Inflammatory macrophage (primary cell): ENCODE results near the gene PPIAL4G.
"Not testable (repeated sequence)": the region's sequence is repeated elsewhere in the genome, so short reads cannot be mapped to it uniquely, and the experiment has no call there.

ENCODE experiments used
- DNase-seq, 2 donors: peaks; one replicate each; pipeline ENCODE4 v3.0.0-alpha.2; 2020 to 2022
- total RNA-seq, 18 experiments: gene quantifications; one replicate each; lab custom pipeline; 2026; ENCODE audit warnings: mixed read lengths in 6 of 18, inconsistent platforms in 2 of 18; lab: John Stamatoyannopoulos, UW

Gene PPIAL4G
- 0 to 0.16 (median 0) reads per million in 18 experiments for total RNA-seq

DNA sequence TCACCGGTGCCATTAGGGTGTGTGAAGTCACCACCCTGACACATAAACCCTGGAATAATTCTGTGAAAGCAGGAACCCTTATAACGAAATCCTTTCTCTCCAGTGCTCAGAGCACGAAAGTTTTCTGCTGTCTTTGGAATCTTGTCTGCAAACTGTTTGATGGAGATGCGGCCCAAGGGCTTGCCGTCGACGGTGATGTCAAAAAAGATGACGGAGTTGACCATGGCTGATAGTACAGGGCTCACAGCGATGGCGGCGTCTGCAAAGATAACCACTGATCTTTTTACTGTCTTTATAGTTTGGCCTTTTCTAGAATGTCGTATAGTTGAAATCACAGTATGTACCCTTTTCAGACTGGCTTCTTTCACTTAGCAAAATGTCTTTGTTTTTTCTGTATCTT, at the start of gene PPIAL4G:
Gene PPIAL4G (minus strand): TSS at position 274 of the 400 bp plus-strand sequence. CDS start 50 bp downstream, at position 224.
- DNase-seq: not testable (repeated sequence)

DNA sequence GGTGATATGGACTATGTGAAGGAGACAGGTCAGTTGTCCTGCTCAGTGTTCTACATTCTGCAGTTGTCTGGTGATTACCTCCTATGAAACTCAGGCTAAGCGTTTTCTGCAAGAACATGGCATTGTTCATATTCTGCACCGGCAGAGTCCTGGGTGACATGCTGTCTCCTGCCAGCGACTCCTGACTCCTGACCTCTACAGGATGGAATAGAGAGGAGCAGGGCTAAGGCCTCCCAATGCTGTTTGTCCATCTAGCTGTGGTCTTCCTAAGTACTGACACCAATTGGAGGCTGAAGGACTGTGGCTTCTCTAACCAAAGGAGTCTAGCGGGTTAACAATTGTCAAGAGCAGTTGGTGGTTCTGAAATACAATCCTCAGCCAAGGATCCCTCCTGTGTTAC, 49.1 kb upstream of the PPIAL4G start:
- DNase-seq: not testable (repeated sequence)

DNA sequence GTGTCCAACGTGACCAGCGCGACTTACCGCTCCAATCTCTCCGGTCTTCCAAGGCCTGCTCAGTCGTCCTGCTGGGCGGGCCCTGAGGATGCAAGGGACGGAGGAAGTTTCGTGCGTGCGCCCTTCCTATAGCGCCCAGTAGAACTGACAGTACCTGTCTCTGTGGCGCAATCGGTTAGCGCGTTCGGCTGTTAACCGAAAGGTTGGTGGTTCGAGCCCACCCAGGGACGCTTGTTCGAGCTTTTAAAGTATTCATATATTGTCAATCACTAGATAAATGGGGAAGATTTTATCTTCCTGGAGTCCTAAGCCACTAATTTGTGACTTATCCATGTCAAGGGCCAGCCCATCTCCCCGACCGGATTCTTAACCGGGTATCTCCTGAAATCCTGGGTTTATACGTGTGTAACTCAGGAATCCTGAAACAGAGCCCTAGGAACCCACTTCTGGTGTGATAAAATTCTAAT, 46.0 kb upstream of the PPIAL4G start:
- DNase-seq: peak; percentile 2

DNA sequence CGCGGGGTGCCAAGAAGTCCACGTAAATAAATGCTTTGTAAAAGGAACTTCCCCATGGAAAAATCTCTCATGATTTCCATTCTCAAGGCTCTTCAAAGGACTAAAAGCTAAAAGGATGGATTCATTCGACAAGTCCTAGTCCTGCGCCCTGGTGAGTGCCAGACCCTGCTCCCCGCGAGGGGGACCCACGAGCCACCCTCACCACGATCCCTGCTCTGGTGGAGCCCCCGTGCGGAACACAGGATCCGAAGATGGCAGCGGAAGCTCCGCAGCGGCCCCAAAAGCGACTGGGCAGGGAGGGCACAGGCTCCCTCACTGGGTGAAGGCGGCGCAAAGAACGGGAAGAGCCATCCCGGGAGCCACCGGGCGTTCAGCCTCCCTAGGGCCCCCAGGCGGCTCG, 45.5 kb upstream of the PPIAL4G start:
- not testable (repeated sequence) for DNase-seq

DNA sequence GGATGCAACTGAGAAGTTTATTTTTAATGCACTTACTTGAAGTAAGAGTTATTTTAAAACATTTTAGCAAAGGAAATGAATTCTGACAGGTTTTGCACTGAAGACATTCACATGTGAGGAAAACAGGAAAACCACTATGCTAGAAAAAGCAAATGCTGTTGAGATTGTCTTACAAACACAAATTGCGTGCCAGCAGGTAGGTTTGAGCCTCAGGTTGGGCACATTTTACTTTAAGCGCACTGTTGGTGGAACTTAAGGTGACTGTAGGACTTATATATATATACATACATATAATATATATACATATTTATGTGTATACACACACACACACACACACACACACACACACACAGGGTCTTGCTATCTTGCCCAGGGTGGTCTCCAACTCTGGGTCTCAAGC, 43.5 kb upstream of the PPIAL4G start:
- DNase-seq: not testable (repeated sequence)

DNA sequence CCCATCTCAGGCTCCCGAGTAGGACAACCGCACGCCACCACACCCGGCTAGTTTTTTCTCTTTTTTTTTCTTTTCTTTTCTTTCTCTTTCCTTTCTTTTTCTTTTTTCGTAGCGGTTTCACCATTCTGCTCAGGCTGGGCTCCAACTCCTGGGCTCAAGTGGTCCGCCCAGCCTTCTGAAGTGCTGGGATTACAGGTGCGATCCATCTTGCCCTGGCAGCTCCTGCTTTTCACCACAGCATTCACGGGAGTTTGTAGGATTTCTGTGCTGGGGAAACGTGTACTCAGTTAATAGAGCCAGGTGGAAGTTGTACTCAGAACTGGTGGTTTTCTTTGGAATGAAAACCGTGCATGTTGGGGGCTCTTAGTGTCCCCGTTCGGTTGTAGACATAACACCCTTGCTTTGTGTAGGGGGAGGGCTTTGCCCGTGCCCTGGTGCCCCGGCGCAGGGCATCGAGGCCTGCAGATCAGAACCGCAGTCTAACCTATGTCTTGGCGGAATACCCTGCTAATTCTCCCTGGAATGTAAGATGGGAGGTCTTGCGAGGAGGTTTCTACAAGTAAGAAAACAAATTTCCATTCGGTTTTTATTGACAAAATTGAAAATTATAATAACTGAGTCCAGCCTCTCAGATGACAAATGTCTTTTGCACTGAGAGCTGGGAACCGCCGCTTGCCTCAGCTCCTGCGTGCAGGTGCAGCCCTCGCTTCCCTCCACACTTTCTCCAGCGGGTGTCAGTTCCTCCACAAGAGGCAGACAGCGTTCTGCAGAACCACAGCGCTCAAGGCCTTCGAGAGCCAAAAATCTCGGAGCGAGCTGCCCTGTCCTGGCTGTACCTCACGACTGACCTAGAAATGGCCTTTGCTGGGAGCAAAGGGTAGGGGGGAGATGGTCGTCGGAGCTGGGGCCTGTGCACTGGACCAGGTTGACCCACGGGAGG, 40.4 kb upstream of the PPIAL4G start:
- DNase-seq: not testable (repeated sequence)

DNA sequence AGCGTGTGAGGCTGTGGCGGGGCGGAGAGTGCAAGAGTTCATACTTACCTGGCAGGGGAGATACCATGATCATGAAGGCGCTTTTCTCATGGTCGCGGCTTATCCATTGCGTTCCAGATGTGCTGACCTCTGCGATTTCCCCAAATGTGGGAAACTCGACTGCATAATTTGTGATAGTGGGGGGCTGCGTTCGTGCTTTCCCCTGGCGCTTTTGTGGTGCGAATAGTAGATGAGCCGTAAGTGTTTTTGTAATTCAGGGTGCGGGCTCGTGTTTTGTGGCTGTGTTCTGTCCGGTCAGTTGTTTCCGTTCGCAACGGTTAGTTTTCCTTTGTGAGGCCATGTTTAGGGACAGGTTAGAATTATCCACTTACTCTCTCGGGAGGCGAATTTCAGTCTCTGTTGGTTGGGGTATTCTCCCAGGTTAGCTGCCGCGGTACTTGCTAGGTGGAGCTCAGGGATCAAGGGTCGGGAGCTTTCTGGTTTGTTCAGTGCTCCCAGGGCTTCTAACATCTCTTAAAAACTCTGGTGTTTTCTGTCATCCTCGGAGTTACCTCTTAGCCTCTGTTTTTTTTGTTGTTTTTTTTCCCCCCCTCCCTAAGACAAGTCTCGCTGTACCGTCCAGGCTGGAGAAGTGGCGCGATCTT, 39.6 kb upstream of the PPIAL4G start:
- peak; percentile 98 to 99 for DNase-seq

DNA sequence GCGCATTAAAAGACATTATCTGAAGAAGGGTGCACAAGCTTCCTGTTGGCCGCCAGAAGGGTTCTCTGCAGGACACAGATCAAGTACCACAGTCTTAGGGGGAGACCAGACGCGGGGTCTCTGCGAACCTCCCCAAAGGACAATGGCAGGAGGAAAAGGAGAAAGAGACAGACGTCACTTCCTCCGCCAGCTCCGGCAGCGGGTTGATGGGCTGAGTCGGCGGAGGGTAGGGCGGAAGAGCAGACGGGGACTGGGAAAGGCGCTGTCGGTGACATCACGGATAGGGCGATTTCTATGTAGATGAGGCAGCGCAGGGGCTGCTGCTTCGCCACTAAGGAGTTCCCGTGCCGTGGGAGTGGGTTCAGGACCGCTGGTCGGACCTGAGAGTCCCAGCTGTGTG, 39.0 kb upstream of the PPIAL4G start:
- DNase-seq: peak; percentile 84 to 91

DNA sequence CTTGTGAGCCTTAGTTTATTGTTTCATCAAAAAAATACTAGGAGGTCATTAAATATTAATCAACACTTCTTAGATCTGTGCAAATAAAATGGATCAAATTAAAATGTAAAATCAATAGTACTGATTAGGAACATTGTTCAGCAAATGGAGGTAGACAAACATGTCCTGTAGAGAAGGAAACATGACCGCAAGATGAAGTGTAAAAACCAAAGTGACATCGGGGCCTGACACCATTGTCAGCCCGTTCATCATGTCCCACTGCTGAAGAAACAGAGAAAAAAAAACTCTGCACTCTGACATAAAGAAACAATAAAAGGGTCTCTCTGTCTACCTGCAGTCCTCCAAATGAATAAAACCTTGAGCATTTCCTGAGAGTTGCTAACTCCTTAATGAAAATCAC, 31.2 kb upstream of the PPIAL4G start:
- not testable (repeated sequence) for DNase-seq

DNA sequence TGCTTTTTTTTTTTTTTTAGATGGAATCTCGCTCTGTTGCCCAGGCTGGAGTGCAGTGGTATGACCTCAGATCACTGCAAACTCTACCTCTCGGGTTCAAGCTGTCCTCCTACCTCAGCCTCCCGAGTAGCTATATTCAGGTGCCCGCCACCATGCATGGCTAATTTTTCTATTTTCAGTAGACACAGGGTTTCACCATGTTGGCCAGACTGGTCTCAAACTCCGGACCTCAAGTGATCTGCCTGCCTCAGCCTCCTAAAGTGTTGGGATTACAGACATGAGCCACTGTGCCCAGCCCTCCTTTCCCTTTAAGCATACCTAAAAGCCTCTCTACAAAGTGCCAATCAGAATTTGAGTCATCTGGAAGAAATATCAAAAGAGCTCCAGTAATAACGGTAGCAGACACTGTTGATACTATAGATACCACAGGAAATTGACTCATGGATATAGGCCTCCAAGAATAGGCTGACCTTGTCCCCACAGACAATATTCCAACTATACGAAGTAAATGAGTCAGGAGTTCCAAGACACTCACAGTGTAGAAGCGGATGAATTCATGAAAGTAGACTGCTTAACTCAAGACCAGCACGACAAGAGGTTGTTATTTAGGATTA, 29.6 kb upstream of the PPIAL4G start:
- DNase-seq: not testable (repeated sequence)

DNA sequence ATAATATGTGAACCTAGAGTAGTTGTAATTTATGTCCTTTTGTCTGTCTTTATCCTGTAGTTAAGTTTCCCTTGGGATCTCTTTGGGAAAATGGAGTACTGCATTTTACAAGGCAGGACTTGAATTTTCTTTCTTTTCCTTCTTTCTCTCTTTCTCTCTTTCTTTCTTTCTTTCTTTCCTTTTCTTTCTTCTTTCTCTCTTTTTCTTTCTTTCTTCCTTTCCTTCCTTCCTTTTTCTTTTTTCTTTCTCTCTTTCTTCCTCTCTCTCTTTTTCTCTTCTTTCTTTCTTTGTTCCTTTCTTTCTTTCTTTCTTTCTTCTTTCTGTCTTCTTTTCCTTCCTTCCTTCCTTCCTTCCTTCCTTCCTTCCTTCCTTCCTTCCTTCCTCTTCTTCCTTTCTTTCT, 10.8 kb upstream of the PPIAL4G start:
- not testable (repeated sequence) for DNase-seq

DNA sequence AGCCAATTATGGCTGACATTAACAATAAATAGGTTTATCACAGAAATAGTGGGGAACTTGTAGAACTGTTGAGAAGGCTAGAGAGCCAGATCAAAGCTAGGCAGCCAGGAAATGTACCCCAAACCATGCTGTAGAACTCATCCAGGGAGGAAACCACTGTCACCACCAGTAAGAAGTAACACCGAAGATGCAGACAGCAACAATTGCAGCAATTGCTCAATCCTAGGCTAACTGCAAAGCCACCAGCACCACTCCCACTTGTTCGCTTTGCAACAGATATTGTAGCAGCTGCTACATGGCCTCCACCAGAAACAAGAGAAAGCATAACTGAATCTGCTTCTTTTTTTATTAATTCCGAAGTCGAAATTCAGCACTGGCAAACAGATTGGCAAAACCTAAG, 2.0 kb downstream of the PPIAL4G start:
- not testable (repeated sequence) for DNase-seq

DNA sequence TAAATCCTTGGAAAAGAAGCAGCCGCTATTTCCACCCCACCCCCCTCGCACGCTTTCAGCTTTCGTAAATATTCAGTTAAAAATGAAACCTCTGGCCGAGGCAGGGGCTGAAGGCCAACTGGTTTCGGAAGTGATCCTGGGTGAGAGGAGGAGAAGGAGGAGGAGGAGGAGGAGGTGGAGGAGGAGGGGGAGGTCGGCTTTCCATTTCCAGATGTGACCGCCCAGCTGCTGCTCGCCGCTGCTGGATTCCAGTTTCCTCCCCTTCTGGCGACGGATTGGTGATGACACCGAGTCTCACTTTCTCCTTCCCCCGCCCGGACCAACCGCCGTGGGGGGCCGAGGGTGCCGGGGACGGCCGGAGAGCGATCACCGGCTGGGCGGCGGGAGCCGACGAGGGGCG, 23.4 kb downstream of the PPIAL4G start:
- not testable (repeated sequence) for DNase-seq

DNA sequence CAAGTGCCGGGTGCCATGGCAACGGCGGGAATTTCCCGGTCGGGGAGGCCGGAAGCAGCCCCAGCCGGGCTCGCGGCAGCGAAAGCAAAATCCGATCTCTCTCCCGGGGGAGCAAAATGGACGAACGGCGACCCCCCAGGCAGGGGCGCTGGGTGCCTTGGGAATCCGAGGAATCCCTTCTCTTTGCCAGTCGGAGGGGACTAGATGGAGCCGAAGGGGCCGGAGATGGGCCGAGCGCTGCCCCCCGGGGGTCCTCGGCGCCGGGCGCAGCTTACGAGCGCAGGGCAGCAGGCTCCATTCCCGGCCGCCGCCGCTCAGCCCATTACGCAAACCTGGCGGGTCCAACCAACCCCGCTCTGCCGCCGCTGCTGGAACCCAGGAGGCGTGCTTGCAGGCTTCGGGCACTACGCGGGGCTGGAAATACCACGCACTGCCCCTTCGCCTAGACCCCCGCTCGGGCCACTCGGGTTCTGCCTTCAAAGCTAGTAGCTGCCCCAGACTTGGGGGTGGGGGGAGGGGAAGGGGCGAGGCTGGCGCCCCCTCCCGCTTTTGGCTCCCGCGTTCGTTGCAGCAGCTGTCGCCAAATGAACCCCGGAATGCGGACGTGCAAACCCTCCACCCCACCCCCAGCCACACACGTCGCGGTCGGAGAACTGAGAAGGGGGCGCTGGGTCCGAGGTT, 24.1 kb downstream of the PPIAL4G start:
- DNase-seq: not testable (repeated sequence)

DNA sequence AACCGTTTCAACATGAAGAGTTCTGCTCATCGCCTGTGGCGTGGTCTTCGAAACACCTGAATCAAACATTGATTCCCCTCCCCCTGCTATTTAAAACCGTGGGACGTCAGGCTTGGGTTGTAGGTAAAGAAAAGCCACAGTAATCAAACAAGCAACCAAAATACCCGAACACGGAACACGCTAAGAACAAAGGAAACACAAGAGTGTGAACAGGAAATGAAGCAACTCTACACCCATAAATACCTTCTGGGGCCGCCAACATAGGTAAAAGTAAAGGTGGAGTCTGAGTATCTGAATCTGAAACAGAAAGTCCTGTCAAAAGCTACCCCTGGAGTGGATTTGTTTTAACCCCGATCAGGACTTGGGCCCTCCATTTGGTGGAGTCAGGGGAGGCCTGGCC, 24.7 kb downstream of the PPIAL4G start:
- not testable (repeated sequence) for DNase-seq

DNA sequence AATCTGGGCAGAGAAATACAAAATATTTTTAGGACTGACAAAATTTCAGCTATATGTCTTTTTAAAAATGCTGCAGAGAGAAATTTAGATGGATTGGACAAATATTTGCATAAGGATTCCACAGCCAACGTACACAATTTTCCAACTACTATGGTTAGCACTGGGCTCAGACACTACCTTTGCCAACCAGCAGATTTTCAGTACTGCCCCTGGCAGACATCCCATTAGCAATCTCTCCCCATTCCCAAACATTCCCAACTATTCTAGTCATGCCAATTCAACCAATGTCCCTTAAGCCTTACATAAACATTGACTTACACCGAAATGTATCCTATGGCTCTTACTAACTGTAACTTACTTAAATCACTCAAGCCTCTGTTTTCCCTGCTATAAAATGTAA, 30.3 kb downstream of the PPIAL4G start:
- DNase-seq: not testable (repeated sequence)

DNA sequence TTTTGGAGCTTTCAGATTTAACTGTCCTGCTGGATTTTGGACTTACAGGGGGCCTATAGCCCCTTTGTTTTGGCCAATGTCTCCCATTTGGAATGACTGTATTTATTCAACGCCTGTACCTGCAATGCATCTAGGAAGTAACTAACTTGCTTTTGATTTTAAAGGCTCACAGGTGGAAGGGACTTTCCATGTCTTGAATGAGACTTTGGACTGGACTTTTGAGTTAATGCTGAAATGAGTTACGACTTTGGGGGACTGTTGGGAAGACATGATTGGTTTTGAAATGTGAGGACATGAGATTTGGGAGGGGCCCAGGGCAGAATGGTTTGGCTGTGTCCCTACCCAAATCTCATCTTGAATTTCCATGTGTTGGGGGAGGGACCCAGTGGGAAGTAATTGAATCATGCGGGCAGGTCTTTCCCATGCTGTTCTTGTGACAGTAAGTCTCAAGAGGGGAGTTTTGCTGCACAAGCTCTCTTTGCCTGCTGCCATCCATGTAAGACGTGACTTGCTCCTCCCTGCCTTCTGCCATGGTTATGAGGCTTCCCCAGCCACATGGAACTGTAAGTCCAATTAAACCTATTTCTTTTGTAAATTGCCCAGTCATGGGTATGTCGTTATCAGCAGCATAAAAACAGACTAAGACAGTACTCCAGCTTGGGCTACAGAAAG, 43.3 kb downstream of the PPIAL4G start:
- DNase-seq: not testable (repeated sequence)

DNA sequence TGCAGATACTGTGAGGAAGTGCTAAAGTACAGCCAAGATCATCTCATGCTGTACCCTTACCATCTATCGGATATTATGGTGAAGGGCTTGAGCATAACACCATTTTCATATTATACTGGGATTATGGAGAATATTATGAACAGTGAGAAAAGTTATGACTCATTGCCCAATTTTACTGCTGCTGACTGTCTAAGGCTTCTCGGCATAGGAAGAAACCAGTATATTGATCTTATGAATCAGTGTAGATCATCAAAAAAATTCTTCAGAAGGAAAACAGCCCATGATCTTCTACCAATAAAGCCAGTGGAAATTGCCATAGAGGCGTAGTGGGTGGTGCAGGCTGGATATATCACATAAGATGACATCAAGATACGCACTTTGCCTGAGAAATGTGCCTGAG, 47.7 kb downstream of the PPIAL4G start:
- DNase-seq: no peak

DNA sequence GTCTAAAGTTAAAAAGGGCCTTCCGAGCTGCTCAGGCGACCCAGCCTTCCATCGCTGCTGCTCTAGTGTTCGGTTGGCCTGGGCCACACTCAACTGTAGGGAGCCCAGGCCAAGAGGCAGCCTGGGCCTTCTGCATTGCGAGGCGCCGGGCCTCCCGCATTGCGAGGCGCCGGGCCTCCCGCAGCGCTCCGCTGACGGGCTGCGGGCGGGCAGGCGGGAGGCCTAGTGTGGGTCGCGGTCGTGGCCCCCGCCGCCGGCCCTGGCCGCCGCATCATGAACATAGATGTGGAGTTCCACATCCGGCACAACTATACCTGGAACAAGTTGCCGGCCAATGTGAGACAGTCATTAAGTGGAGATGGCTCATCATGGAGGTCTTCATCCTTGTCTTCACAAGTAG, 48.3 kb downstream of the PPIAL4G start:
- no peak for DNase-seq

DNA sequence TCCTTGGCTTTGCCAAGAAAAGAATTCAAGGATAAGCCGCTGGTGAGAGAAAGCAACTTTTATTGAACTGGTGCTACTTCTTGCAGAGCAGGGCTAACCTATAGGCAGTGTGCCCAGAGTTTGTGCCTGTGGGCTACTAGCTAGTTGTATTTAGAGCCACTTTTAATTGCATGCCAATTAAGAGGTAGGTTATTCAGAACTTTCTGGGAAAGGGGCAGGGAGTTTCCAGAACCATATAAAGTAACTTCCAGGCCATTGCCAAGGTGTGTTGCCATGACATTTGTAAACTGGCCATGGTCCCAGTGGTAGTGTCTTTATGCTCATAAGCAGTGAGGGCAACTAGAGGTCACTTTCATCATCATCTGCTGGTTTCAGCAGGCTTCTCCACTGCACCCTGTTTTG, 50.2 kb downstream of the PPIAL4G start:
- DNase-seq: not testable (repeated sequence)
